GM23338 (cell line): ENCODE measurements around the gene TAS2R40. TPM values are rescaled to one million over a fixed set of nuclear protein-coding genes. Genes with fewer than 3 reads are reported as not detected.

Experiments
- ATAC-seq: fragments of 200-7000 bp; cut with Tn5 transposase; 3 replicates; pipeline ENCODE4 v1.9.1; 2020
- DNase-seq: peaks from one replicate; pipeline ENCODE4 v3.0.0-alpha.2; 2015; ENCODE audit warnings: low spot score
- H2AFZ ChIP-seq: fragments of 200-600 bp; sonication (generic); 2 replicates; pipeline ENCODE4 v1.8.0; 2016; ENCODE audit warnings: antibody characterized with exemption, mild to moderate bottlenecking, moderate library complexity
- H3F3A ChIP-seq: fragments of 200-600 bp; sonication (generic); replicated peaks from 2 replicates; pipeline ENCODE4 v1.8.0; 2017; ENCODE audit warnings: antibody characterized with exemption, mixed run types, low read depth
- H3K27ac ChIP-seq: fragments of 200-600 bp; sonication (generic); 2 replicates; pipeline ENCODE4 v1.6.1; 2016; ENCODE audit warnings: low read depth
- H3K27me3 ChIP-seq: fragments of 200-600 bp; sonication (generic); 2 replicates; pipeline ENCODE4 v1.8.0; 2016; ENCODE audit warnings: mild to moderate bottlenecking, mixed run types, moderate library complexity; ENCODE audit not compliant: insufficient read depth
- H3K36me3 ChIP-seq: fragments of 200-600 bp; sonication (generic); 2 replicates; pipeline ENCODE4 v1.8.0; 2016; ENCODE audit warnings: mild to moderate bottlenecking; ENCODE audit not compliant: insufficient read depth
- H3K4me1 ChIP-seq: fragments of 200-600 bp; sonication (generic); 2 replicates; pipeline ENCODE4 v1.8.0; 2016; ENCODE audit warnings: mild to moderate bottlenecking, moderate library complexity; ENCODE audit not compliant: insufficient read depth
- H3K4me2 ChIP-seq: fragments of 200-600 bp; sonication (generic); 2 replicates; pipeline ENCODE4 v1.7.1; 2017; ENCODE audit warnings: mixed run types
- H3K4me3 ChIP-seq: fragments of 200-600 bp; sonication (generic); 2 replicates; pipeline ENCODE4 v1.6.1; 2016; ENCODE audit warnings: mixed run types
- H3K79me2 ChIP-seq: fragments of 200-600 bp; sonication (generic); replicated peaks from 2 replicates; pipeline ENCODE4 v1.8.0; 2017; ENCODE audit warnings: mild to moderate bottlenecking; ENCODE audit not compliant: insufficient read depth
- H3K9me2 ChIP-seq: fragments of 200-600 bp; sonication (generic); 2 replicates; pipeline ENCODE4 v1.8.0; 2017; ENCODE audit not compliant: insufficient read depth
- H4K20me1 ChIP-seq: fragments of 200-600 bp; sonication (generic); replicated peaks from 2 replicates; pipeline ENCODE4 v1.8.0; 2017; ENCODE audit warnings: mild to moderate bottlenecking; ENCODE audit not compliant: insufficient read depth
- H3K27ac Mint-ChIP-seq: 2 replicates; pipeline ENCODE4 v1.8.0; 2020; ENCODE audit warnings: inconsistent platforms, mild to moderate bottlenecking, moderate library complexity, mixed read lengths
- H3K27me3 Mint-ChIP-seq: 3 replicates; pipeline ENCODE4 v1.8.0; 2022; ENCODE audit warnings: low read depth, mild to moderate bottlenecking, moderate library complexity, mixed read lengths, inconsistent platforms; ENCODE audit not compliant: insufficient read depth, poor library complexity
- H3K36me3 Mint-ChIP-seq: 3 replicates; pipeline ENCODE4 v1.8.0; 2021; ENCODE audit warnings: low read depth, mild to moderate bottlenecking, inconsistent platforms, moderate library complexity, mixed read lengths
- H3K4me1 Mint-ChIP-seq: 3 replicates; pipeline ENCODE4 v1.8.0; 2020; ENCODE audit warnings: mild to moderate bottlenecking, inconsistent platforms, mixed read lengths
- H3K4me3 Mint-ChIP-seq: 3 replicates; pipeline ENCODE4 v1.8.0; 2021; ENCODE audit warnings: moderate library complexity, mild to moderate bottlenecking, inconsistent platforms, mixed read lengths
- H3K9me3 Mint-ChIP-seq: 3 replicates; pipeline ENCODE4 v1.8.0; 2020; ENCODE audit warnings: moderate library complexity, mild to moderate bottlenecking, inconsistent platforms, mixed read lengths
- CREB1 ChIP-seq: fragments of 250-450 bp; sonication (Bioruptor Pico); IDR thresholded peaks from 2 replicates; pipeline ENCODE4 v1.5.0; 2020; ENCODE audit warnings: low read depth, mild to moderate bottlenecking, moderate library complexity
- CTCF ChIP-seq, 2 experiments: fragments of 200-600 bp in 1 of 2; sonication (generic) in 1 of 2; conservative IDR thresholded peaks; 2 replicates each; pipeline versions ENCODE4 v1.5.1 to v1.6.1; 2016 to 2017; ENCODE audit warnings: antibody characterized with exemption in 2 of 2, low read depth in 2 of 2, mild to moderate bottlenecking in 2 of 2, moderate library complexity in 1 of 2
- EZH2 ChIP-seq: fragments of 200-600 bp; sonication (generic); IDR thresholded peaks from one replicate; pipeline ENCODE4 v1.8.0; 2017; ENCODE audit warnings: antibody characterized with exemption, mild to moderate bottlenecking, low read depth; ENCODE audit not compliant: unreplicated experiment
- EZH2phosphoT487 ChIP-seq: fragments of 200-600 bp; sonication (generic); IDR thresholded peaks from one replicate; pipeline ENCODE4 v1.8.1; 2018; ENCODE audit warnings: antibody characterized with exemption; ENCODE audit not compliant: unreplicated experiment
- JUNB ChIP-seq: IDR thresholded peaks from one replicate; pipeline ENCODE4 v1.6.1; 2016; ENCODE audit warnings: antibody characterized with exemption; ENCODE audit not compliant: unreplicated experiment
- NANOG ChIP-seq: IDR thresholded peaks from 2 replicates; pipeline ENCODE4 v1.6.1; 2016; ENCODE audit warnings: antibody characterized with exemption, borderline replicate concordance
- POLR2AphosphoS5 ChIP-seq: IDR thresholded peaks from 2 replicates; pipeline ENCODE4 v1.6.1; 2016; ENCODE audit warnings: antibody characterized with exemption, low read depth
- STAT1 ChIP-seq: IDR thresholded peaks from one replicate; pipeline ENCODE4 v1.6.1; 2016; ENCODE audit warnings: antibody characterized with exemption; ENCODE audit not compliant: unreplicated experiment
- ZNF114 ChIP-seq: fragments of 250-450 bp; sonication (Bioruptor Pico); IDR thresholded peaks from 2 replicates; pipeline ENCODE4 v1.5.0; 2020; ENCODE audit warnings: mild to moderate bottlenecking, moderate library complexity
- ZNF331 ChIP-seq: fragments of 250-450 bp; sonication (Bioruptor Pico); IDR thresholded peaks from 2 replicates; pipeline ENCODE4 v1.5.0; 2020; ENCODE audit warnings: low read depth, mild to moderate bottlenecking, moderate library complexity
- ZNF462 ChIP-seq: fragments of 250-450 bp; sonication (Bioruptor Pico); IDR thresholded peaks from 2 replicates; pipeline ENCODE4 v1.5.0; 2020; ENCODE audit warnings: mild to moderate bottlenecking, moderate library complexity
- polyA plus RNA-seq: library from polyadenylated mRNA; unstranded; fragments of >200 nt; fragmentation: Nextera tagmentation; extraction: Ambion mirVana; gene quantifications from 2 replicates; pipeline ENCODE4 v1.2.1, GENCODE V29; 2016
- total RNA-seq: library from RNA; depleted of rRNA; stranded (reverse); fragments of >200 nt; shearing (Covaris generic); gene quantifications from 2 replicates; pipeline ENCODE4 v1.2.3, GENCODE V29; 2014
- TF ChIP-seq, protein P1 (sequence below): IDR thresholded peaks from one replicate; pipeline ENCODE4 v1.6.1; 2018; ENCODE audit warnings: antibody characterized with exemption; ENCODE audit not compliant: unreplicated experiment
- TF ChIP-seq, protein P2 (sequence below): IDR thresholded peaks from 2 replicates; pipeline ENCODE4 v1.6.1; 2016; ENCODE audit warnings: antibody characterized with exemption

Gene TAS2R40
- total and polyA plus RNA-seq, 2 experiments from 2014 or later: not detected

- Histone ChIP-seq H3K27me3 (no peaks in the 10 kb centered on the region), H4K20me1 (no peaks in the 10 kb centered on the region), H3K4me1 (no peaks in the 10 kb centered on the region), H3K9me2 (no peaks in the 10 kb centered on the region), H3K36me3 (no peaks in the 10 kb centered on the region), H2AFZ (no peak overlapping the region), H3K27ac (no peak overlapping the region), H3F3A (no peaks in the 10 kb centered on the region), H3K4me2 (no peak overlapping the region), H3K4me3 (no peak overlapping the region), H3K79me2 (no peaks in the 10 kb centered on the region)
- H3K4me3 Mint-ChIP-seq: no peak overlapping the region
- H3K4me1 Mint-ChIP-seq: no peaks in the 10 kb centered on the region
- ATAC-seq (no peak), DNase-seq (no peak)
- no peaks in the 10 kb centered on the region for H3K27me3 Mint-ChIP-seq
- H3K9me3 Mint-ChIP-seq: no peaks in the 10 kb centered on the region
- TF ChIP-seq EZH2: no peak
- no peak for TF ChIP-seq ZNF114 (CRISPR knock-in tag)
- TF ChIP-seq, protein P1, sequence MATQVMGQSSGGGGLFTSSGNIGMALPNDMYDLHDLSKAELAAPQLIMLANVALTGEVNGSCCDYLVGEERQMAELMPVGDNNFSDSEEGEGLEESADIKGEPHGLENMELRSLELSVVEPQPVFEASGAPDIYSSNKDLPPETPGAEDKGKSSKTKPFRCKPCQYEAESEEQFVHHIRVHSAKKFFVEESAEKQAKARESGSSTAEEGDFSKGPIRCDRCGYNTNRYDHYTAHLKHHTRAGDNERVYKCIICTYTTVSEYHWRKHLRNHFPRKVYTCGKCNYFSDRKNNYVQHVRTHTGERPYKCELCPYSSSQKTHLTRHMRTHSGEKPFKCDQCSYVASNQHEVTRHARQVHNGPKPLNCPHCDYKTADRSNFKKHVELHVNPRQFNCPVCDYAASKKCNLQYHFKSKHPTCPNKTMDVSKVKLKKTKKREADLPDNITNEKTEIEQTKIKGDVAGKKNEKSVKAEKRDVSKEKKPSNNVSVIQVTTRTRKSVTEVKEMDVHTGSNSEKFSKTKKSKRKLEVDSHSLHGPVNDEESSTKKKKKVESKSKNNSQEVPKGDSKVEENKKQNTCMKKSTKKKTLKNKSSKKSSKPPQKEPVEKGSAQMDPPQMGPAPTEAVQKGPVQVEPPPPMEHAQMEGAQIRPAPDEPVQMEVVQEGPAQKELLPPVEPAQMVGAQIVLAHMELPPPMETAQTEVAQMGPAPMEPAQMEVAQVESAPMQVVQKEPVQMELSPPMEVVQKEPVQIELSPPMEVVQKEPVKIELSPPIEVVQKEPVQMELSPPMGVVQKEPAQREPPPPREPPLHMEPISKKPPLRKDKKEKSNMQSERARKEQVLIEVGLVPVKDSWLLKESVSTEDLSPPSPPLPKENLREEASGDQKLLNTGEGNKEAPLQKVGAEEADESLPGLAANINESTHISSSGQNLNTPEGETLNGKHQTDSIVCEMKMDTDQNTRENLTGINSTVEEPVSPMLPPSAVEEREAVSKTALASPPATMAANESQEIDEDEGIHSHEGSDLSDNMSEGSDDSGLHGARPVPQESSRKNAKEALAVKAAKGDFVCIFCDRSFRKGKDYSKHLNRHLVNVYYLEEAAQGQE: no peak
- TF ChIP-seq JUNB: no peak
- no peak for TF ChIP-seq STAT1
- TF ChIP-seq ZNF462 (CRISPR knock-in tag): no peak
- TF ChIP-seq, protein P2, sequence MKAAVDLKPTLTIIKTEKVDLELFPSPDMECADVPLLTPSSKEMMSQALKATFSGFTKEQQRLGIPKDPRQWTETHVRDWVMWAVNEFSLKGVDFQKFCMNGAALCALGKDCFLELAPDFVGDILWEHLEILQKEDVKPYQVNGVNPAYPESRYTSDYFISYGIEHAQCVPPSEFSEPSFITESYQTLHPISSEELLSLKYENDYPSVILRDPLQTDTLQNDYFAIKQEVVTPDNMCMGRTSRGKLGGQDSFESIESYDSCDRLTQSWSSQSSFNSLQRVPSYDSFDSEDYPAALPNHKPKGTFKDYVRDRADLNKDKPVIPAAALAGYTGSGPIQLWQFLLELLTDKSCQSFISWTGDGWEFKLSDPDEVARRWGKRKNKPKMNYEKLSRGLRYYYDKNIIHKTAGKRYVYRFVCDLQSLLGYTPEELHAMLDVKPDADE: no peak
- TF ChIP-seq NANOG: no peak
- no peak for TF ChIP-seq CREB1
- no peak for TF ChIP-seq ZNF331
- no peak for TF ChIP-seq POLR2AphosphoS5
- no peak for TF ChIP-seq EZH2phosphoT487
- TF ChIP-seq CTCF (conservative IDR thresholded peaks at IDR 0.05; ENCODE audit: low read depth in 2 of 2): no peak
- no peak overlapping the region for H3K27ac Mint-ChIP-seq
- no peaks in the 10 kb centered on the region for H3K36me3 Mint-ChIP-seq
Observed at GRCh38 chr7:143252006-143252405, 30.2 kb downstream of the TAS2R40 start.
